ENCODE data around the gene RGS7BP.
A peak's percentile ranks its signal among the peaks of the same experiment; 100 is the strongest.

Gene RGS7BP

DNA sequence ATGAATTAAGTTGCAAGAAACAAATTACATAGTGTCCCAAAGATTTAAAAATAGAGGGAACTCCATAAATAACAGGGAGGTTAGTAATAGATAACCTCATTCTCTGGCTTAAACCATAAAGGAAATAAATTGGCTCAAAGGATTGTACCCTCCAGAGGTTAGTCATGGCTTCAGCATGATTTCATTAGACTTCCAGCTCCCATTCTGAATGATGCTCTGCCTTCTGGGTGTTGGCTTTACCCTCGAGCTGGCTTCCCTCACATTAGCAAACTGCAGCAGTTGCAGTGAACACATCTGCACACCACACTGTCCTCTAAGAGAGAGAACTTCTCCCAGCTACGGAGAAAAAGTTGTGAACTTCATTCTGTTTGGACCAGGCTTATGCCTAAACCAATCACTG lies 70.4 kb downstream of the RGS7BP start:
- DNase-seq (ENCODE audit: insufficient read length, low spot score) (no peak), FAIRE-seq (no peak)
- TF ChIP-seq, protein P1, sequence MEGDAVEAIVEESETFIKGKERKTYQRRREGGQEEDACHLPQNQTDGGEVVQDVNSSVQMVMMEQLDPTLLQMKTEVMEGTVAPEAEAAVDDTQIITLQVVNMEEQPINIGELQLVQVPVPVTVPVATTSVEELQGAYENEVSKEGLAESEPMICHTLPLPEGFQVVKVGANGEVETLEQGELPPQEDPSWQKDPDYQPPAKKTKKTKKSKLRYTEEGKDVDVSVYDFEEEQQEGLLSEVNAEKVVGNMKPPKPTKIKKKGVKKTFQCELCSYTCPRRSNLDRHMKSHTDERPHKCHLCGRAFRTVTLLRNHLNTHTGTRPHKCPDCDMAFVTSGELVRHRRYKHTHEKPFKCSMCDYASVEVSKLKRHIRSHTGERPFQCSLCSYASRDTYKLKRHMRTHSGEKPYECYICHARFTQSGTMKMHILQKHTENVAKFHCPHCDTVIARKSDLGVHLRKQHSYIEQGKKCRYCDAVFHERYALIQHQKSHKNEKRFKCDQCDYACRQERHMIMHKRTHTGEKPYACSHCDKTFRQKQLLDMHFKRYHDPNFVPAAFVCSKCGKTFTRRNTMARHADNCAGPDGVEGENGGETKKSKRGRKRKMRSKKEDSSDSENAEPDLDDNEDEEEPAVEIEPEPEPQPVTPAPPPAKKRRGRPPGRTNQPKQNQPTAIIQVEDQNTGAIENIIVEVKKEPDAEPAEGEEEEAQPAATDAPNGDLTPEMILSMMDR (IDR thresholded peaks at IDR 0.05; ENCODE audit: insufficient read depth, missing control alignments) = no peak

GRCh38 chr5:64585646-64586045 lies 79.8 kb downstream of the RGS7BP start:
- DNase-seq (ENCODE audit: insufficient read length, low spot score) (no peak), FAIRE-seq (no peak)
- TF ChIP-seq, protein P1 (IDR thresholded peaks at IDR 0.05; ENCODE audit: insufficient read depth, missing control alignments) = no peak

DNA sequence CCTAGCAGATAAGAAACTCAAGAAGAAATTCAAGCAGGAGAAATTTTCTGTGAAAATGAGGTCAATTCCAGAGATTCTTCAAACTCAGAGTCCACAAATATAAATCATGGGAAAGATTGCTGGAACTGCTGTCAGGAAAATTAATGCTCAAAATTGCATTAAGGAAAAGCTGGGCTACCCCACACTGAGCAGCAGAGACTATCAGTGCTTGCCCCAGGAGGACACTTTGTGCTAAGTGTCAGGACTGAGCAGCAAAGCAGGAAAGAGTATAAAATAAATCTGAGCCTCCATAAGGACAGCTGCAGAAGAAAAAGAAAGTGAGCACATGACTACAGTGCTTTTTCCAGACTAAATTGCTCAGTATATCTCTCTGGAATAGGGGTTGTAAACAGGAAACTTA lies 81.6 kb downstream of the RGS7BP start:
- no peak for FAIRE-seq

GRCh38 chr5:64592730-64593341 lies 87.0 kb downstream of the RGS7BP start:
- no peak for DNase-seq (ENCODE audit: insufficient read length, low spot score)
- no peak for FAIRE-seq
- TF ChIP-seq, protein P1 (IDR thresholded peaks at IDR 0.05; ENCODE audit: insufficient read depth, missing control alignments) = no peak

More for the DNA sequence above, 81.6 kb downstream of the RGS7BP start:
- TF ChIP-seq, protein P1 (IDR thresholded peaks at IDR 0.05; ENCODE audit: insufficient read depth, missing control alignments) = no peak
- DNase-seq (ENCODE audit: insufficient read length, low spot score) = no peak

DNA sequence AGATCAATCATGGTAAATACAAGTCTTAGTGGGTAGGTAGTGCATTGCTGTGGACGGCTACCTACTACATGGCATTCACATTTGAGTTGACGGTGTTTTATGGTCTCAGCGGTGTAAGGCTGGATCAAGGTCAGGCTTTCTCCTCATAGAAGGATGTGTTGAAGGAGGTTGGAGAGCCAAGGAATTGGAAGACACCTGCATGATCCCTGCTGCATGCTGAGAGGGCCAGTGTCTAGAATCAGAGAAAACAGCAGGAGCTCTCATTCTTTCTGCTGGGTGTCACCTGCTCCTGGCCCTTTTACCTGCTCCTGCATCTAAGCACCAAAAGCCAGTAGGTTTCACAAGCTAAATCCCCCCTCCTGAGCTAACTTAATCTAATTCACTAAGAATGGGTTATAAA lies 88.2 kb downstream of the RGS7BP start:
- TF ChIP-seq, protein P1 (IDR thresholded peaks at IDR 0.05; ENCODE audit: insufficient read depth, missing control alignments) = no peak
- no peak for FAIRE-seq

DNA sequence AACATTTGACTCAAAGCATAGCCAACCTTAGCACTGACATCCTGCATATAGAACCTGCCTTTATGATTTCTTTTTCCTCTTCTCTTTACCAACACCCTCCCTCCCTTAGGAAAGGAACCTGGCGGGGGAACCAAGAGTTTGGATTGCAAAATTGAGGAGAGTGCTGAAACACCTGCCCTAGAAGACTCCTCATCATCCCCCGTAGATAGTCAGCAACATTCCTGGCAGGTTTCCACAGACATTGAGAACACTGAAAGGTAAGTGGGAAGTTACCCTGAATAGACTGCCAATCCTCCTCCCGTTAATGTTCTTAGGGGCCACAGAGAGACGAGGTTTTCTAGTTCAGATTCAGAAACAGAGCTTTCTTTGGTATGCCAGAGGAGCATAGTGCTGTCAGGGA lies 88.8 kb downstream of the RGS7BP start:
- no peak for DNase-seq (ENCODE audit: insufficient read length, low spot score)
- TF ChIP-seq, protein P1 (IDR thresholded peaks at IDR 0.05; ENCODE audit: insufficient read depth, missing control alignments) = no peak
- no peak for FAIRE-seq

More for the DNA sequence above, 88.2 kb downstream of the RGS7BP start:
- DNase-seq (ENCODE audit: insufficient read length, low spot score) = no peak

DNA sequence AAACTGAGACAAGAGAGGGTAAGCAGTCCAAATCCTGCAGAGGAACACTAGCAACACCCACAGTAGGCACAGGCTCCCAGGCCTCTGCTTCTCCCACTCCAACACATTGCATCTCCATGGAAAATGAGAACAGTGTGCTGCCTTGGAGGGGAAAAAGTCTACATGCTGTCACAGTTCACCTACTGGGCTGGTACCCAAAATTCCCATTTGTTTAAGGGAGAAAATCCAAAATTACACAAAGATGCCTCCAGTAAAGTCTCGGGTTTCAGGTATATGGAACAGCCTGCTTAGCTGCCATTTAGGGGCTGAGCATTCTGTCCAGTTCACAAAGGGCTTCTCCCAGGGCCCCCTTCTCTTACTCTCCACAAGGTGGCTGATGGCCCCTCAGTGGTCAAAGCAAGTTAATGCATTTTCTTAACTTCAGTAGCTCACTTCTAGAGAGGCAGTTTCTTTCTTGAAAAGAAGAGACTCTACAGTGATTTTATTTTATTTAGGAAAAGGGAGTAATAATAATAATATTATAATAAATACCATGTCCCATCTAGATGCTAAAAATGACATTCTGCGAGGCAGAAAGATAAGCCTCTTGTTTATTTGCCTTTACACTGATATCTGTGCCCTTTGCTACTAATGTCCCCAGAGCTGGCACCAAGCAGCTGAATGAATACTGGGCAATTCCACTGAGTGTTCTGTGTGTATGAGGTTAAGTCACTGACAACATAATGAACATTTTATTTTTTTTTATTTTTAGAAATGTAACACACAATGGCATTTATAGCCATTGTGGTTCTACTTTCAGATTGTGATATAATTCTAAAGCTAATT lies 89.4 kb downstream of the RGS7BP start:
- no peak for FAIRE-seq
- DNase-seq (ENCODE audit: insufficient read length, low spot score) = no peak
- TF ChIP-seq, protein P1 (IDR thresholded peaks at IDR 0.05; ENCODE audit: insufficient read depth, missing control alignments) = peak; percentile 4
